Astrocyte of the hippocampus (primary cell): ENCODE measurements around the gene FHL2.

Source experiments
- DNase-seq: peaks from one replicate; pipeline ENCODE4 v3.0.0; 2011; ENCODE audit warnings: low read depth, low spot score

FHL2 gene

DNA sequence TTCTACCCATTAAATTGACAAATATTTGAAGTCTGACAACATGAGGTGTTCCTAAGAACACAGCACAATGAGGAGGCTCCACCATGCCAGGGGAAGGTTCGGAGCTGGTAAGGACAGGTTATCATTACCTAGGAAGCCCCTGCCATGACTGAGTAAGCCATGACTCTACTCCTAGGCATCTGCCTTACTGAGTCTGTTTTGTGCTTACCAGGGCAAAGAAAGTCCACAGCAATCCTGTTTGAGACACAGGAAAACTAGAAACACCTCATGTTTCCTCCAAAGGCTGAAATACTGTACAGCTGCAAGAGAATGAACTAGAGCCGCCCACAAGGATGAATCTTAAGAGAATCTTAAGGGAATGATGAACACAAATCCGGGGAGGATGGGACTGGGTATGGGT is 80.9 kb downstream of the FHL2 start:
- no peak for DNase-seq

DNA sequence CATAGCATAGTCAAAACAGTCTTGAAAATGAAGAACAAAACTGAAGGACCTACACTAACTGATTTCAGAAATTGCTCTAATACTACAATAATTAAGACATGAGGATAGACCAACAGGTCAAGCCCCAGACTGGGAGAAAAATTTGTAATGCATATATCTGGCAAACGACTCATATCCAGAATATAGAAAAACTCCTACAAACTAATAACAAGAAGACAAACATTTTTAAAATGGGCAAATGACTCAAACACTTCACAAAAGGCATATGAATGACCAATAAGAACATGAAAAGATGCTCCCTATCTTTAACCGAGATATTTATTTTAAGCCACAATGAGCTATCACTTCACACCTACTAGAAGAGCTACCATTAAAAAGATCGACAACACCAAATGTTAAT is 83.5 kb downstream of the FHL2 start:
- no peak for DNase-seq

DNA sequence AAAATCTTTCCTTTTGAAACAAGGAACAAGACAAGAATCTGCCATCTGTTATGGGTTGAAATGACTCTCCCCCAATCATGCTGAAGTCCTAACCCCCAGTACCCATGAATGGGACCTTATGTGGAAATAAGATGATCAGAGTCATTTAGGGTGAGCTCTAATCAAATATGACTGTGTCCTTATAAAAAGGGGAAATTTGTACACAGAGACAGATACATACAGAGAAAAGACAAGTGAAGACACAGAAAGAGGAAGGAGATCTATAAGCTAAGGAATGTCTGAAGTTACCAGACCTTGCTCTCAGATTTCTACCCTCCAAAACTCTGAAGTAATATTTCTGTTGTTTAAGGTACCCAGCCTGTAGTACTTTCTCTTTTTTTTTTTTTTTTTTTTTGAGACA is 85.0 kb downstream of the FHL2 start:
- no peak for DNase-seq
